ENCODE measurements around the gene C12orf57. TPM values are rescaled to one million over a fixed set of nuclear protein-coding genes. Genes with fewer than 3 reads are reported as not detected.

C12orf57 gene
- total and polyA plus RNA-seq, 10 of the 15 experiments (the other 5 are each of a cell fraction or from before 2014, with no cell fraction given) = 64.5 to 377 (median 211) TPM

- H3K9ac ChIP-seq (ENCODE audit: control insufficient read depth, insufficient read depth, low read length) = no peak overlapping the region
- peaks cover 30% of the 10 kb centered on the region for H3K79me2 ChIP-seq (ENCODE audit: control insufficient read depth, insufficient read depth, low read length)
- DNase-seq (ENCODE audit: low read depth, low spot score) = no peak
- no peak overlapping the region for H2AFZ ChIP-seq (ENCODE audit: control insufficient read depth, low read depth, low read length)
- H4K20me1 ChIP-seq (ENCODE audit: control insufficient read depth, insufficient read depth) = no peaks in the 10 kb centered on the region
- no peaks in the 10 kb centered on the region for H3K27me3 ChIP-seq (replicated peaks in 1 of 2; ENCODE audit: control insufficient read depth in 2 of 2, insufficient read depth in 2 of 2, low read length in 1 of 2)
- no TSS peak for BruUV-seq (replicated peaks)
- ATAC-seq = no peak
- ChIA-PET POLR2A (interaction anchor here (0.5 to 17.8 kb wide), 4 partner anchors 8 to 34 kb away, joined by 3 to 524 read pairs (median 16); partner anchors contain the start of genes ATN1, C12orf57 and RNU7-1), SMC1A (ENCODE audit: uncharacterized antibody, unreplicated experiment) (interaction anchor here (2.3 kb wide), 1 partner anchor 9 kb away, joined by 7 read pairs; no protein-coding TSS in a partner anchor), CTCF (interaction anchor here (0.8 to 8.6 kb wide), 6 partner anchors 9 to 157 kb away, joined by 3 to 111 read pairs (median 4); partner anchors contain the start of gene C1R), RAD21 (ENCODE audit: unreplicated experiment) (interaction anchor here (1.6 kb wide), 1 partner anchor 9 kb away, joined by 7 read pairs; the partner anchor contains the start of genes C12orf57 and RNU7-1)
- in situ Hi-C loops (cut with MboI) = no loop called here
- intact Hi-C loops (cut with micrococcal nuclease; ENCODE audit: unreplicated experiment) = no loop called here
- TF ChIP-seq SRF (IDR thresholded peaks at IDR 0.05; ENCODE audit: low read depth in 2 of 2, low read length in 2 of 2) = no peak
- no peak for TF ChIP-seq MEF2B (IDR thresholded peaks at IDR 0.05; ENCODE audit: partially characterized antibody, poor library complexity, severe bottlenecking)
- no peak for TF ChIP-seq NFXL1 (IDR thresholded peaks at IDR 0.05; ENCODE audit: borderline replicate concordance)
- no peak for TF ChIP-seq TCF12 (IDR thresholded peaks at IDR 0.05; ENCODE audit: low read depth, low read length)
- WGBS (ENCODE audit: insufficient coverage, insufficient replicate concordance, low lambda C conversion rate, missing lambda C conversion rate) = 89% methylated on average over 13 of the region's 14 CpGs
- H3K9me3 ChIP-seq (replicated peaks; ENCODE audit: control insufficient read depth, insufficient read depth, low read length) = no peaks in the 10 kb centered on the region
- peak overlapping the region; percentile 92; the same call in 1 of the 2 replicates for H3K27ac ChIP-seq (ENCODE audit: control insufficient read depth, insufficient read depth)
- H3K36me3 ChIP-seq (ENCODE audit: control insufficient read depth in 2 of 2, insufficient read depth in 2 of 2, low read length in 1 of 2) = peaks cover 4 to 5% of the 10 kb centered on the region in 2 experiments; a peak in 3 of 4 replicates
- FAIRE-seq = no peak
- peak overlapping the region; percentile 86; the same call in 1 of the 2 replicates for H3K4me3 ChIP-seq
- peaks cover 11% of the 10 kb centered on the region; the same call in 1 of the 2 replicates for H3K4me1 ChIP-seq (ENCODE audit: control insufficient read depth, insufficient read depth, low read length)
- H3K4me2 ChIP-seq (ENCODE audit: control insufficient read depth, insufficient read depth) = peak overlapping the region; percentile 95
These were observed 8.2 kb upstream of the C12orf57 start for GRCh38 chr12:6935371-6936193.

All from GM12878 (cell line).